ENCODE data around the gene PAX7. TPM values are rescaled to one million over a fixed set of nuclear protein-coding genes. Genes with fewer than 3 reads are reported as not detected.

Gene PAX7
- total and polyA plus RNA-seq, 12 donors = not detected

DNA sequence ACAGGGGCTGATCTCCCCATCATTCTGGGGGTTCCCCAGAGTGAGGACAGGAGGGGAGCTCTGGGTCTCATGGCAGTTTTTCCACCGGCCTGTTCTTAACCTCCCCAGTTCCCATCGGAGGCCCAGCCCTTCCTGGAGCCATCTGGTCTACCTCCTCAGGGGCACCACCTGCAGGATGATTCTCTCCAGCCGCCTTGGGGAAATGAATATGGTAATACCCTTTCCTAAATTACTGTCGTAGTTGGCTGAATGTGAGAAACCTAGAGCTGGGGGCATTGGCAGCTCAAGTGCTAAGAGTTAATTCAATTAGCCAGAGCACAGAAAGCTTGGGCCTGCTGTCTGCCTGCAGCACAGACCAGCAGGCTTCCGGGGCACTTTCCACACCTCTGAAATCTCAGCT is 163.9 kb downstream of the PAX7 start:
- TF ChIP-seq, protein P1, sequence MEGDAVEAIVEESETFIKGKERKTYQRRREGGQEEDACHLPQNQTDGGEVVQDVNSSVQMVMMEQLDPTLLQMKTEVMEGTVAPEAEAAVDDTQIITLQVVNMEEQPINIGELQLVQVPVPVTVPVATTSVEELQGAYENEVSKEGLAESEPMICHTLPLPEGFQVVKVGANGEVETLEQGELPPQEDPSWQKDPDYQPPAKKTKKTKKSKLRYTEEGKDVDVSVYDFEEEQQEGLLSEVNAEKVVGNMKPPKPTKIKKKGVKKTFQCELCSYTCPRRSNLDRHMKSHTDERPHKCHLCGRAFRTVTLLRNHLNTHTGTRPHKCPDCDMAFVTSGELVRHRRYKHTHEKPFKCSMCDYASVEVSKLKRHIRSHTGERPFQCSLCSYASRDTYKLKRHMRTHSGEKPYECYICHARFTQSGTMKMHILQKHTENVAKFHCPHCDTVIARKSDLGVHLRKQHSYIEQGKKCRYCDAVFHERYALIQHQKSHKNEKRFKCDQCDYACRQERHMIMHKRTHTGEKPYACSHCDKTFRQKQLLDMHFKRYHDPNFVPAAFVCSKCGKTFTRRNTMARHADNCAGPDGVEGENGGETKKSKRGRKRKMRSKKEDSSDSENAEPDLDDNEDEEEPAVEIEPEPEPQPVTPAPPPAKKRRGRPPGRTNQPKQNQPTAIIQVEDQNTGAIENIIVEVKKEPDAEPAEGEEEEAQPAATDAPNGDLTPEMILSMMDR (IDR thresholded peaks at IDR 0.05) = no peak
- Histone ChIP-seq H3K4me3 (no peak overlapping the region), H3K9me3 (peaks cover 0 to 9% (median 0%) of the 10 kb centered on the region in 11 donors), H3K36me3 (no peaks in the 10 kb centered on the region), H3K4me1 (no peaks in the 10 kb centered on the region), H3K27ac (no peak overlapping the region), H3K27me3 (peaks cover 0 to 61% (median 37%) of the 10 kb centered on the region in 7 donors)
- intact Hi-C loops (cut with DNase I) = no loop called here
- WGBS, 2 donors = 47 to 49% methylated on average over 5 of the region's 5 CpGs
- ATAC-seq = no peak
- no peak for DNase-seq

GRCh38 chr1:18795002-18795689 is 164.5 kb downstream of the PAX7 start:
- no peaks in the 10 kb centered on the region for H3K36me3 ChIP-seq
- ATAC-seq (no peak), DNase-seq (no peak)
- 78 to 80% methylated on average over 14 of the region's 14 CpGs for WGBS, 2 donors
- intact Hi-C loops (cut with DNase I) = no loop called here
- no peak overlapping the region for H3K4me3 ChIP-seq
- no peak overlapping the region for H3K27ac ChIP-seq
- H3K27me3 ChIP-seq = peaks cover 0 to 61% (median 35%) of the 10 kb centered on the region in 7 donors
- peaks cover 0 to 9% (median 0%) of the 10 kb centered on the region in 11 donors for H3K9me3 ChIP-seq
- TF ChIP-seq, protein P1 (IDR thresholded peaks at IDR 0.05) = no peak
- H3K4me1 ChIP-seq = no peaks in the 10 kb centered on the region

GRCh38 chr1:18796950-18797349 is 166.3 kb downstream of the PAX7 start:
- no peak for DNase-seq
- H3K36me3 ChIP-seq = no peaks in the 10 kb centered on the region
- peaks cover 0 to 49% (median 28%) of the 10 kb centered on the region in 7 donors for H3K27me3 ChIP-seq
- H3K4me3 ChIP-seq = no peak overlapping the region
- TF ChIP-seq, protein P1 (IDR thresholded peaks at IDR 0.05) = no peak
- 87 to 88% methylated on average over 3 of the region's 3 CpGs for WGBS, 2 donors
- peaks cover 0 to 9% (median 0%) of the 10 kb centered on the region in 11 donors for H3K9me3 ChIP-seq
- H3K4me1 ChIP-seq = no peaks in the 10 kb centered on the region
- no peak for ATAC-seq
- intact Hi-C loops (cut with DNase I) = no loop called here
- no peak overlapping the region for H3K27ac ChIP-seq

Other genes starting within 250 kb of the PAX7 start
- under 1 TPM in 5 of 10 donors, not detected in 5; 0.09 to 0.14 (median 0.13) TPM for gene KLHDC7A, start 149.9 kb upstream of the PAX7 start, total RNA-seq
- not detected for gene KLHDC7A, start 149.9 kb upstream of the PAX7 start, polyA plus RNA-seq
- not detected for gene TAS1R2, start 228.8 kb downstream of the PAX7 start, total RNA-seq
- not detected for gene TAS1R2, start 228.8 kb downstream of the PAX7 start, polyA plus RNA-seq